H1 (cell line): Measurements from ENCODE around the gene SLC7A5.
"Not testable (repeated sequence)": the region's sequence is repeated elsewhere in the genome, so short reads cannot be mapped to it uniquely, and the experiment has no call there.

Experiments used
- CBX8 ChIP-seq: fragments of 300-800, 300-1000 bp; sonication (generic); IDR thresholded peaks from 2 replicates; pipeline ENCODE4 v1.7.1; 2016; ENCODE audit warnings: low read depth, low read length, borderline replicate concordance
- EZH2 ChIP-seq: fragments of 200-600 bp; sonication (generic); IDR thresholded peaks from 2 replicates; pipeline ENCODE4 v1.7.1; 2012; ENCODE audit warnings: low read depth, mild to moderate bottlenecking, moderate library complexity, low read length, inconsistent platforms; ENCODE audit not compliant: severe bottlenecking
- FOSL1 ChIP-seq: IDR thresholded peaks from 2 replicates; pipeline ENCODE4 v1.6.1; 2011; ENCODE audit warnings: mild to moderate bottlenecking, low read depth, low read length, moderate library complexity; ENCODE audit not compliant: insufficient read depth
- HDAC6 ChIP-seq: IDR thresholded peaks from one replicate; pipeline ENCODE4 v1.7.1; 2012; ENCODE audit warnings: low read depth, mild to moderate bottlenecking, inconsistent platforms, low read length, moderate library complexity
- POLR2A ChIP-seq, 2 experiments: IDR thresholded peaks; 1 replicate in 1 of 2; 2 replicates in 1 of 2; pipeline ENCODE4 v1.6.1; 2011; ENCODE audit warnings: low read depth in 2 of 2, low read length in 2 of 2, mild to moderate bottlenecking in 2 of 2; ENCODE audit errors: control extremely low read depth in 1 of 2
- POLR2AphosphoS5 ChIP-seq: IDR thresholded peaks from 2 replicates; pipeline ENCODE4 v1.6.1; 2011; ENCODE audit warnings: low read depth, low read length
- RAD21 ChIP-seq, 2 experiments: IDR thresholded peaks in 1 of 2; conservative IDR thresholded peaks in 1 of 2; 2 replicates each; pipeline ENCODE4 v1.6.1; 2011; ENCODE audit warnings: low read depth in 2 of 2, low read length in 2 of 2, improper control_type of control experiment in 1 of 2, inconsistent platforms in 1 of 2, mild to moderate bottlenecking in 1 of 2, moderate library complexity in 1 of 2
- SIN3A ChIP-seq, 2 experiments: IDR thresholded peaks in 1 of 2; conservative IDR thresholded peaks in 1 of 2; 2 replicates each; pipeline ENCODE4 v1.6.1; 2011 to 2012; ENCODE audit warnings: low read length in 2 of 2, improper control_type of control experiment in 1 of 2, low read depth in 1 of 2, mild to moderate bottlenecking in 1 of 2
- SRF ChIP-seq: IDR thresholded peaks from 2 replicates; pipeline ENCODE4 v1.6.1; 2011; ENCODE audit warnings: mild to moderate bottlenecking, low read depth, low read length, moderate library complexity
- TAF7 ChIP-seq: optimal IDR thresholded peaks from 2 replicates; pipeline ENCODE3; 2011; ENCODE audit warnings: low read depth, mild to moderate bottlenecking, inconsistent platforms, low read length, moderate library complexity, borderline replicate concordance
- ZNF274 ChIP-seq: IDR thresholded peaks from 2 replicates; pipeline ENCODE4 v1.7.0; 2012; ENCODE audit warnings: low read length, borderline replicate concordance; ENCODE audit errors: extremely low read depth
- TF ChIP-seq, protein P1 (sequence below), 3 experiments: IDR thresholded peaks; 1 replicate in 2 of 3; 2 replicates in 1 of 3; pipeline versions ENCODE4 v1.5.1 to v1.6.1; 2011; ENCODE audit warnings: low read length in 3 of 3, mild to moderate bottlenecking in 3 of 3, inconsistent platforms in 2 of 3, low read depth in 1 of 3, moderate library complexity in 1 of 3; ENCODE audit not compliant: insufficient read depth in 1 of 3; ENCODE audit errors: control extremely low read depth in 1 of 3
- TF ChIP-seq, protein P2 (sequence below): IDR thresholded peaks from 2 replicates; pipeline ENCODE4 v1.6.1; 2012; ENCODE audit warnings: inconsistent platforms

- not testable (repeated sequence) for TF ChIP-seq POLR2AphosphoS5; FOSL1; ZNF274; SIN3A (conservative IDR thresholded peaks at IDR 0.05 in 1 of 2, IDR thresholded peaks at IDR 0.05 in 1 of 2; ENCODE audit: low read depth in 1 of 2, low read length in 2 of 2); EZH2; POLR2A (IDR thresholded peaks at IDR 0.05; ENCODE audit: control extremely low read depth in 1 of 2, low read depth in 2 of 2, low read length in 2 of 2); CBX8; SRF; TAF7; HDAC6; RAD21 (IDR thresholded peaks at IDR 0.05 in 1 of 2, conservative IDR thresholded peaks at IDR 0.05 in 1 of 2; ENCODE audit: low read depth in 2 of 2, low read length in 2 of 2)
- TF ChIP-seq, protein P1, sequence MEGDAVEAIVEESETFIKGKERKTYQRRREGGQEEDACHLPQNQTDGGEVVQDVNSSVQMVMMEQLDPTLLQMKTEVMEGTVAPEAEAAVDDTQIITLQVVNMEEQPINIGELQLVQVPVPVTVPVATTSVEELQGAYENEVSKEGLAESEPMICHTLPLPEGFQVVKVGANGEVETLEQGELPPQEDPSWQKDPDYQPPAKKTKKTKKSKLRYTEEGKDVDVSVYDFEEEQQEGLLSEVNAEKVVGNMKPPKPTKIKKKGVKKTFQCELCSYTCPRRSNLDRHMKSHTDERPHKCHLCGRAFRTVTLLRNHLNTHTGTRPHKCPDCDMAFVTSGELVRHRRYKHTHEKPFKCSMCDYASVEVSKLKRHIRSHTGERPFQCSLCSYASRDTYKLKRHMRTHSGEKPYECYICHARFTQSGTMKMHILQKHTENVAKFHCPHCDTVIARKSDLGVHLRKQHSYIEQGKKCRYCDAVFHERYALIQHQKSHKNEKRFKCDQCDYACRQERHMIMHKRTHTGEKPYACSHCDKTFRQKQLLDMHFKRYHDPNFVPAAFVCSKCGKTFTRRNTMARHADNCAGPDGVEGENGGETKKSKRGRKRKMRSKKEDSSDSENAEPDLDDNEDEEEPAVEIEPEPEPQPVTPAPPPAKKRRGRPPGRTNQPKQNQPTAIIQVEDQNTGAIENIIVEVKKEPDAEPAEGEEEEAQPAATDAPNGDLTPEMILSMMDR (IDR thresholded peaks at IDR 0.05; ENCODE audit: control extremely low read depth in 1 of 3, insufficient read depth in 1 of 3, low read depth in 1 of 3, low read length in 3 of 3), result not testable (repeated sequence)
- TF ChIP-seq, protein P2, sequence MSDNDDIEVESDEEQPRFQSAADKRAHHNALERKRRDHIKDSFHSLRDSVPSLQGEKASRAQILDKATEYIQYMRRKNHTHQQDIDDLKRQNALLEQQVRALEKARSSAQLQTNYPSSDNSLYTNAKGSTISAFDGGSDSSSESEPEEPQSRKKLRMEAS, result not testable (repeated sequence)
These were observed 10.2 kb upstream of the SLC7A5 start for GRCh38 chr16:87879411-87880013.
